Panc1 (cell line): ENCODE data around the gene KCNC3. TPM values are rescaled to one million over a fixed set of nuclear protein-coding genes. Genes with fewer than 3 reads are reported as not detected.
"Not testable (repeated sequence)": the region's sequence is repeated elsewhere in the genome, so short reads cannot be mapped to it uniquely, and the experiment has no call there.

Source experiments
- ATAC-seq: fragments of 200-7000 bp; cut with Tn5 transposase; 2 replicates; pipeline ENCODE4 v1.9.1; 2020; ENCODE audit warnings: mild to moderate bottlenecking, moderate library complexity
- BruUV-seq: library from RNA; stranded (reverse); fragments of 400-500 nt; replicated peaks from 2 replicates; lab custom pipeline; 2021; lab: Mats Ljungman, UMichigan
- CTCF ChIA-PET: fragments of 300-600 bp; sonication (Branson Sonifier 250); formaldehyde crosslinking; loops from one replicate; lab custom pipeline; 2022; ENCODE audit warnings: antibody characterized with exemption; lab: Charles Lee
- POLR2A ChIA-PET: fragments of 300-600 bp; sonication (Branson Sonifier 250); formaldehyde crosslinking; loops from one replicate; lab custom pipeline; 2022; ENCODE audit warnings: antibody characterized with exemption; lab: Charles Lee
- DNase-seq: peaks from one replicate; pipeline ENCODE4 v3.0.0-alpha.2; 2010; ENCODE audit warnings: low read depth, low spot score
- H3K27ac ChIP-seq: 2 replicates; pipeline ENCODE4 v1.5.1; 2011; ENCODE audit warnings: mild to moderate bottlenecking, low read length, inconsistent platforms
- H3K27me3 ChIP-seq: fragments of 200-500 bp; sonication (Bioruptor generic); 2 replicates; pipeline ENCODE4 v1.6.0; 2014; ENCODE audit warnings: low read length, inconsistent platforms; ENCODE audit not compliant: control insufficient read depth, insufficient read depth
- H3K36me3 ChIP-seq: fragments of 200-500 bp; sonication (Bioruptor generic); 2 replicates; pipeline ENCODE4 v1.5.1; 2014; ENCODE audit warnings: inconsistent platforms, mild to moderate bottlenecking, low read length, moderate library complexity; ENCODE audit not compliant: control insufficient read depth, insufficient read depth
- H3K4me1 ChIP-seq: 2 replicates; pipeline ENCODE4 v1.5.1; 2011; ENCODE audit warnings: inconsistent platforms, mild to moderate bottlenecking, low read length, moderate library complexity; ENCODE audit not compliant: control insufficient read depth, insufficient read depth
- H3K4me3 ChIP-seq, 2 experiments: 2 replicates each; pipeline ENCODE4 v1.5.1; 2011 to 2012; ENCODE audit warnings: low read depth in 2 of 2, low read length in 2 of 2, mild to moderate bottlenecking in 2 of 2, inconsistent platforms in 1 of 2, moderate library complexity in 1 of 2
- H3K9me3 ChIP-seq: fragments of 200-500 bp; sonication (Bioruptor generic); 2 replicates; pipeline ENCODE4 v1.5.1; 2014; ENCODE audit warnings: low read depth, mild to moderate bottlenecking, inconsistent platforms, low read length, moderate library complexity; ENCODE audit not compliant: control insufficient read depth, insufficient read depth
- CTCF ChIP-seq: fragments of 450-650 bp; IDR thresholded peaks from 2 replicates; pipeline ENCODE4 v1.5.1; 2017; ENCODE audit warnings: mild to moderate bottlenecking
- POLR2AphosphoS5 ChIP-seq: IDR thresholded peaks from 2 replicates; pipeline ENCODE4 v1.6.1; 2012; ENCODE audit warnings: mild to moderate bottlenecking, low read depth, low read length, moderate library complexity
- SIN3A ChIP-seq: IDR thresholded peaks from 2 replicates; pipeline ENCODE4 v1.6.1; 2012; ENCODE audit warnings: low read depth, mild to moderate bottlenecking, low read length, moderate library complexity, borderline replicate concordance; ENCODE audit not compliant: insufficient read depth
- TCF7L2 ChIP-seq: IDR thresholded peaks from 2 replicates; pipeline ENCODE4 v1.6.1; 2011; ENCODE audit warnings: mild to moderate bottlenecking, low read depth, low read length, inconsistent platforms
- in situ Hi-C: cut with HindIII; loops from 2 replicates; pipeline ENCODE4 v1.10.0; 2016; ENCODE audit warnings: low sequenced_read_pairs, low pct_unique_long_range_greater_than_20kb
- intact Hi-C: fragments of 100-400 bp; cut with micrococcal nuclease; formaldehyde crosslinking; loops from one replicate; pipeline ENCODE4 v1.10.0; 2022; ENCODE audit not compliant: unreplicated experiment
- total RNA-seq: library from RNA; stranded (reverse); gene quantifications from one replicate; pipeline ENCODE4 v1.2.1, GENCODE V29; 2021; ENCODE audit not compliant: unreplicated experiment
- TF ChIP-seq, protein P1 (sequence below), 2 experiments: IDR thresholded peaks; 2 replicates each; pipeline ENCODE4 v1.6.1; 2011 to 2012; ENCODE audit warnings: low read depth in 2 of 2, control low read depth in 1 of 2, low read length in 1 of 2, mild to moderate bottlenecking in 1 of 2, moderate library complexity in 1 of 2; ENCODE audit not compliant: insufficient read depth in 1 of 2

Gene KCNC3
- total RNA-seq, 1 experiment from 2014 or later: 10.8 TPM

- POLR2A ChIA-PET: no interaction called here
- Histone ChIP-seq H3K27ac (no peak overlapping the region), H3K36me3 (no peaks in the 10 kb centered on the region), H3K4me1 (no peaks in the 10 kb centered on the region), H3K4me3 (no peak overlapping the region), H3K9me3 (no peaks in the 10 kb centered on the region), H3K27me3 (no peaks in the 10 kb centered on the region)
- no peak for TF ChIP-seq SIN3A
- TF ChIP-seq TCF7L2: no peak
- TF ChIP-seq, protein P1, sequence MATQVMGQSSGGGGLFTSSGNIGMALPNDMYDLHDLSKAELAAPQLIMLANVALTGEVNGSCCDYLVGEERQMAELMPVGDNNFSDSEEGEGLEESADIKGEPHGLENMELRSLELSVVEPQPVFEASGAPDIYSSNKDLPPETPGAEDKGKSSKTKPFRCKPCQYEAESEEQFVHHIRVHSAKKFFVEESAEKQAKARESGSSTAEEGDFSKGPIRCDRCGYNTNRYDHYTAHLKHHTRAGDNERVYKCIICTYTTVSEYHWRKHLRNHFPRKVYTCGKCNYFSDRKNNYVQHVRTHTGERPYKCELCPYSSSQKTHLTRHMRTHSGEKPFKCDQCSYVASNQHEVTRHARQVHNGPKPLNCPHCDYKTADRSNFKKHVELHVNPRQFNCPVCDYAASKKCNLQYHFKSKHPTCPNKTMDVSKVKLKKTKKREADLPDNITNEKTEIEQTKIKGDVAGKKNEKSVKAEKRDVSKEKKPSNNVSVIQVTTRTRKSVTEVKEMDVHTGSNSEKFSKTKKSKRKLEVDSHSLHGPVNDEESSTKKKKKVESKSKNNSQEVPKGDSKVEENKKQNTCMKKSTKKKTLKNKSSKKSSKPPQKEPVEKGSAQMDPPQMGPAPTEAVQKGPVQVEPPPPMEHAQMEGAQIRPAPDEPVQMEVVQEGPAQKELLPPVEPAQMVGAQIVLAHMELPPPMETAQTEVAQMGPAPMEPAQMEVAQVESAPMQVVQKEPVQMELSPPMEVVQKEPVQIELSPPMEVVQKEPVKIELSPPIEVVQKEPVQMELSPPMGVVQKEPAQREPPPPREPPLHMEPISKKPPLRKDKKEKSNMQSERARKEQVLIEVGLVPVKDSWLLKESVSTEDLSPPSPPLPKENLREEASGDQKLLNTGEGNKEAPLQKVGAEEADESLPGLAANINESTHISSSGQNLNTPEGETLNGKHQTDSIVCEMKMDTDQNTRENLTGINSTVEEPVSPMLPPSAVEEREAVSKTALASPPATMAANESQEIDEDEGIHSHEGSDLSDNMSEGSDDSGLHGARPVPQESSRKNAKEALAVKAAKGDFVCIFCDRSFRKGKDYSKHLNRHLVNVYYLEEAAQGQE (IDR thresholded peaks at IDR 0.05; ENCODE audit: insufficient read depth in 1 of 2, low read depth in 2 of 2, low read length in 1 of 2): no peak
- no peak for TF ChIP-seq CTCF
- TF ChIP-seq POLR2AphosphoS5: no peak
- ATAC-seq (no peak), DNase-seq (no peak)
- no TSS peak for BruUV-seq
- in situ Hi-C loops (no loop called here), intact Hi-C loops (no loop called here)
- CTCF ChIA-PET: no interaction called here
Observed at GRCh38 chr19:50352242-50352641, 23.1 kb upstream of the KCNC3 start.

DNA sequence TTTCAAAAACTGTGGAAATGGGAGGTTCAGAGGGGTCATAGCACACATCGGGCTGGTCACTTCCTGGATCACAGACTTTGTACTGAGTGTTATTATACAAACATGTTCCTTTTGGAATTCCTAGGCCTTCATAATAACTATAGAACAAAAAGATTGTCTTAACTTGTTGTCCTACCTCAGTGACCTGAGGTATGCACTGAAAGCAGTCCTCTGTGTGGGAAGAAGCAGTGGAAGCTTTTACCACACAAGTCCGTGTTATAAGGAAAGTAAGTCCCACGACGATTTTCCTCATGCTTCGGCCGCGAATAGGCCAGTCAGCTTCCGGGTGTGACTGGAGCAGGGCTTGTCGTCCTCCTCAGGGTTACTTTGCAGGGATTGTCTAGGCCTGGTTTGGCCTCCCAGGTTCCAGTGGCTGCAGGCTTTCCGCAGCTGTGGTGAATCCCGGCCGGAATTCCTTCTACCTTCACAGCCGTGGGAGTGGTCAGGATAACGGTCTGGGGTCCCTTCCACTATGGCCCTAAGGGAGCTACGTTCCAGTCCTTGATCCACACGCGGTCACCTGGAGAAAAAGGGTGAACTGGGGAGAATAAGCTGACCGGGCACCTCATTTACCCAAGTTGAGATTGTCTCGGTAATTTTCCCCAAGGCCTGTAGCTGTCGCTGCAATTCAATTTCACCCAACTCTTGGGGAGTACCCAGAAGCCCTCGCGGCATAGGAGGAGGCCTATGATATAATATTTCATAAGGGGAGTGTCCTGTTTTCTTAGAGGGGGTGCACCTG lies 20.3 kb upstream of the KCNC3 start:
- no peak for DNase-seq
- in situ Hi-C loops: no loop called here
- H3K9me3 ChIP-seq: 0 out of 2 replicates have a peak, but pooled peaks cover 7% of the 10 kb centered on the region

DNA sequence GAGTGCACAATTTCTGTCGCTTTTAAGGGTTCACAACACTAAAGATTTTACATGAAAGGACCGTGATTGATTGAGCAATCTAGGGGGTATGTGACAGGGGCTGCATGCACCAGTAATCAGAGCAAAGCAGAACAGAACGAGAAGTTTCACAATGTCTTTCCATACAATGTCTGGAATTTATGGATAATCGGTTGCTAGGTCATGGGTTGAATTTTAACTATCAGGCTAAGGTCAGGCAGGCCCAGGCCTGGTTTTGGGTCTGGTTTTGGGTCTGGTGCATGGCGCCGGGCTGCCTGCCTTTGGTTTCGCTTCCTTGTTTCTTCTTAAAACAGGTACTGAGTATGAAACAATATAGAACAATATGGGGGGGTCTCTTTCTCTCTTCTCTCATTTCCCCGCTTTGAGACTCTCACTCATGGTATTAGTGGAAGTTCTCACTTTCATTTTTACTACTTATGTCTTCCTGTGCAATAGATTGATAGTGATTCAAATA lies 18.0 kb upstream of the KCNC3 start:
- DNase-seq, H3K27ac ChIP-seq, in situ Hi-C loops, H3K27me3 ChIP-seq, POLR2A ChIA-PET, H3K36me3 ChIP-seq, H3K9me3 ChIP-seq, H3K4me3 ChIP-seq, ATAC-seq, intact Hi-C loops, BruUV-seq, H3K4me1 ChIP-seq: not testable (repeated sequence)
- CTCF ChIA-PET: interaction anchor here (0.6 kb wide), 1 partner anchor 1960 kb away, joined by 14 read pairs; no protein-coding TSS in a partner anchor

More for the DNA sequence above, 20.3 kb upstream of the KCNC3 start:
- no peak for ATAC-seq
- Histone ChIP-seq H3K27ac (no peak overlapping the region), H3K4me3 (no peak overlapping the region), H3K36me3 (no peaks in the 10 kb centered on the region), H3K27me3 (no peaks in the 10 kb centered on the region), H3K4me1 (no peaks in the 10 kb centered on the region)
- intact Hi-C loops: no loop called here
- TF ChIP-seq CTCF: peak; percentile 50
- no peak for TF ChIP-seq SIN3A
- BruUV-seq: no TSS peak
- ChIA-PET CTCF (no interaction called here), POLR2A (no interaction called here)
